K562 (cell line): ENCODE results near the gene KRTAP10-6.

Experiments
- CBX2 ChIP-seq: fragments of 200-600 bp; sonication (generic); IDR thresholded peaks from one replicate; pipeline ENCODE4 v1.6.1; 2012; ENCODE audit warnings: mild to moderate bottlenecking, low read length, inconsistent platforms; ENCODE audit not compliant: insufficient read depth, poor library complexity, severe bottlenecking
- HNRNPH1 ChIP-seq: fragments of 200-400 bp; formaldehyde crosslinking; optimal IDR thresholded peaks from 2 replicates; pipeline ENCODE3; 2017; ENCODE audit warnings: low read depth, mild to moderate bottlenecking, low read length, moderate library complexity
- PRMT5 ChIP-seq: sonication (generic); formaldehyde crosslinking; IDR thresholded peaks from 2 replicates; pipeline ENCODE4 v1.5.0; 2020; ENCODE audit warnings: missing genetic modification reagents
- SETDB1 ChIP-seq: IDR thresholded peaks from one replicate; pipeline ENCODE4 v1.6.1; 2012; ENCODE audit warnings: low read length, control low read depth, inconsistent platforms
- SIN3A ChIP-seq, 2 experiments: fragments of 150-350 bp in 1 of 2; IDR thresholded peaks; 2 replicates each; pipeline ENCODE4 v1.6.1; 2011 to 2016; ENCODE audit warnings: borderline replicate concordance in 2 of 2, low read depth in 2 of 2, low read length in 2 of 2, mild to moderate bottlenecking in 2 of 2, moderate library complexity in 2 of 2; ENCODE audit not compliant: control insufficient read depth in 1 of 2
- ZNF785 ChIP-seq: fragments of 250-450 bp; sonication (Bioruptor Pico); IDR thresholded peaks from 2 replicates; pipeline ENCODE4 v1.4.0; 2020; ENCODE audit warnings: mild to moderate bottlenecking
- TF ChIP-seq, protein P1 (sequence below), 3 experiments: IDR thresholded peaks in 2 of 3; conservative IDR thresholded peaks in 1 of 3; 2 replicates each; pipeline ENCODE4 v1.5.1; 2011 to 2012; ENCODE audit warnings: low read length in 3 of 3, mild to moderate bottlenecking in 3 of 3, control low read depth in 2 of 3, improper control_type of control experiment in 1 of 3, inconsistent platforms in 1 of 3, low read depth in 1 of 3, mixed read lengths in 1 of 3, moderate library complexity in 1 of 3; ENCODE audit not compliant: insufficient read depth in 2 of 3
- TF ChIP-seq, protein P2 (sequence below): IDR thresholded peaks from 2 replicates; pipeline ENCODE4 v1.6.1; 2016; ENCODE audit warnings: missing genetic modification characterization, missing compliant biosample characterization
- TF ChIP-seq, protein P3 (sequence below): sonication (generic); formaldehyde crosslinking; IDR thresholded peaks from 2 replicates; pipeline ENCODE4 v1.8.0; 2022; ENCODE audit warnings: mild to moderate bottlenecking, missing genetic modification reagents
- TF ChIP-seq, protein P4 (sequence below): IDR thresholded peaks from 3 replicates; pipeline ENCODE4 v1.6.1; 2011; ENCODE audit warnings: borderline replicate concordance, mild to moderate bottlenecking; ENCODE audit not compliant: insufficient read length, insufficient read depth

DNA sequence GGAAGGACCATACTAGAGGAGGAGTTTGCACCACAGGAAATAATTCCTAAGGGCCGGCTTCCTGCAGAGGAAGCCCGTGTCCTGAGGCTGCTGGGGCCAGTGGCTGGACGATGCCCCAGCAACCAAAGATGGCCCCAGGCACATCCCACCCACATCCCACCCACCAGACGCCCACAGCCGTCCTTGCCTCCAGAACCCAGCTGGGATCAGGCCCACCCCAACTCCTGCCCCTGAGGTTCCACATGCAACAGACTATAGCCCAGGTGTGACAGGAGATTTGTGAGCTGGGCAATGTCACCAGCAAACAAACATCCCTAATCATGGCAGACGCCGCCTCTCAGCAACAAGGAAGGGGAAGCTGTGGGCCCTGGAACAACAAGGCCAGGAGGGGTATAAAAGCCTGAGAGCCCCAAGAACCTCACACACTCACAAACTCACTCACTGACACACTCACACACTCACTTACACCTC, 34.4 kb upstream of the KRTAP10-6 start, which contains the start of gene KRTAP10-9:
- TF ChIP-seq SETDB1 (no peak), PRMT5 (CRISPR knock-in tag) (no peak), HNRNPH1 (no peak), CBX2 (no peak), ZNF785 (no peak), SIN3A (IDR thresholded peaks at IDR 0.05; ENCODE audit: borderline replicate concordance in 2 of 2, control insufficient read depth in 1 of 2, low read depth in 2 of 2, low read length in 2 of 2) (no peak)
- TF ChIP-seq, protein P1, sequence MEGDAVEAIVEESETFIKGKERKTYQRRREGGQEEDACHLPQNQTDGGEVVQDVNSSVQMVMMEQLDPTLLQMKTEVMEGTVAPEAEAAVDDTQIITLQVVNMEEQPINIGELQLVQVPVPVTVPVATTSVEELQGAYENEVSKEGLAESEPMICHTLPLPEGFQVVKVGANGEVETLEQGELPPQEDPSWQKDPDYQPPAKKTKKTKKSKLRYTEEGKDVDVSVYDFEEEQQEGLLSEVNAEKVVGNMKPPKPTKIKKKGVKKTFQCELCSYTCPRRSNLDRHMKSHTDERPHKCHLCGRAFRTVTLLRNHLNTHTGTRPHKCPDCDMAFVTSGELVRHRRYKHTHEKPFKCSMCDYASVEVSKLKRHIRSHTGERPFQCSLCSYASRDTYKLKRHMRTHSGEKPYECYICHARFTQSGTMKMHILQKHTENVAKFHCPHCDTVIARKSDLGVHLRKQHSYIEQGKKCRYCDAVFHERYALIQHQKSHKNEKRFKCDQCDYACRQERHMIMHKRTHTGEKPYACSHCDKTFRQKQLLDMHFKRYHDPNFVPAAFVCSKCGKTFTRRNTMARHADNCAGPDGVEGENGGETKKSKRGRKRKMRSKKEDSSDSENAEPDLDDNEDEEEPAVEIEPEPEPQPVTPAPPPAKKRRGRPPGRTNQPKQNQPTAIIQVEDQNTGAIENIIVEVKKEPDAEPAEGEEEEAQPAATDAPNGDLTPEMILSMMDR (IDR thresholded peaks at IDR 0.05 in 2 of 3, conservative IDR thresholded peaks at IDR 0.05 in 1 of 3; ENCODE audit: insufficient read depth in 2 of 3, low read depth in 1 of 3, low read length in 3 of 3): no peak
- TF ChIP-seq, protein P2, sequence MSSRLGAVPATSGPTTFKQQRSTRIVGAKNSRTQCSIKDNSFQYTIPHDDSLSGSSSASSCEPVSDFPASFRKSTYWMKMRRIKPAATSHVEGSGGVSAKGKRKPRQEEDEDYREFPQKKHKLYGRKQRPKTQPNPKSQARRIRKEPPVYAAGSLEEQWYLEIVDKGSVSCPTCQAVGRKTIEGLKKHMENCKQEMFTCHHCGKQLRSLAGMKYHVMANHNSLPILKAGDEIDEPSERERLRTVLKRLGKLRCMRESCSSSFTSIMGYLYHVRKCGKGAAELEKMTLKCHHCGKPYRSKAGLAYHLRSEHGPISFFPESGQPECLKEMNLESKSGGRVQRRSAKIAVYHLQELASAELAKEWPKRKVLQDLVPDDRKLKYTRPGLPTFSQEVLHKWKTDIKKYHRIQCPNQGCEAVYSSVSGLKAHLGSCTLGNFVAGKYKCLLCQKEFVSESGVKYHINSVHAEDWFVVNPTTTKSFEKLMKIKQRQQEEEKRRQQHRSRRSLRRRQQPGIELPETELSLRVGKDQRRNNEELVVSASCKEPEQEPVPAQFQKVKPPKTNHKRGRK (tag): no peak
- TF ChIP-seq, protein P3, sequence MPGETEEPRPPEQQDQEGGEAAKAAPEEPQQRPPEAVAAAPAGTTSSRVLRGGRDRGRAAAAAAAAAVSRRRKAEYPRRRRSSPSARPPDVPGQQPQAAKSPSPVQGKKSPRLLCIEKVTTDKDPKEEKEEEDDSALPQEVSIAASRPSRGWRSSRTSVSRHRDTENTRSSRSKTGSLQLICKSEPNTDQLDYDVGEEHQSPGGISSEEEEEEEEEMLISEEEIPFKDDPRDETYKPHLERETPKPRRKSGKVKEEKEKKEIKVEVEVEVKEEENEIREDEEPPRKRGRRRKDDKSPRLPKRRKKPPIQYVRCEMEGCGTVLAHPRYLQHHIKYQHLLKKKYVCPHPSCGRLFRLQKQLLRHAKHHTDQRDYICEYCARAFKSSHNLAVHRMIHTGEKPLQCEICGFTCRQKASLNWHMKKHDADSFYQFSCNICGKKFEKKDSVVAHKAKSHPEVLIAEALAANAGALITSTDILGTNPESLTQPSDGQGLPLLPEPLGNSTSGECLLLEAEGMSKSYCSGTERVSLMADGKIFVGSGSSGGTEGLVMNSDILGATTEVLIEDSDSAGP: no peak
- TF ChIP-seq, protein P4, sequence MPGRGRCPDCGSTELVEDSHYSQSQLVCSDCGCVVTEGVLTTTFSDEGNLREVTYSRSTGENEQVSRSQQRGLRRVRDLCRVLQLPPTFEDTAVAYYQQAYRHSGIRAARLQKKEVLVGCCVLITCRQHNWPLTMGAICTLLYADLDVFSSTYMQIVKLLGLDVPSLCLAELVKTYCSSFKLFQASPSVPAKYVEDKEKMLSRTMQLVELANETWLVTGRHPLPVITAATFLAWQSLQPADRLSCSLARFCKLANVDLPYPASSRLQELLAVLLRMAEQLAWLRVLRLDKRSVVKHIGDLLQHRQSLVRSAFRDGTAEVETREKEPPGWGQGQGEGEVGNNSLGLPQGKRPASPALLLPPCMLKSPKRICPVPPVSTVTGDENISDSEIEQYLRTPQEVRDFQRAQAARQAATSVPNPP: no peak
